Body of pancreas (tissue), 4 donors: ENCODE results near the gene NAA11.

Experiments used
- POLR2A ChIP-seq, 3 donors: fragments of 450-650 bp; IDR thresholded peaks; one replicate each; pipeline ENCODE4 v1.6.1; 2016; ENCODE audit warnings: antibody characterized with exemption in 3 of 3, mild to moderate bottlenecking in 2 of 3
- TF ChIP-seq, protein P1 (sequence below), 7 experiments: fragments of 450-650 bp in 4 of 7; fragments of 200-600 bp in 3 of 7; sonication (generic) in 3 of 7; IDR thresholded peaks; one replicate each; pipeline ENCODE4 v1.5.1; 2016 to 2019; ENCODE audit warnings: antibody characterized with exemption in 7 of 7

GRCh38 chr4:79300280-79300679 lies 25.6 kb downstream of the NAA11 start:
- TF ChIP-seq, protein P1, sequence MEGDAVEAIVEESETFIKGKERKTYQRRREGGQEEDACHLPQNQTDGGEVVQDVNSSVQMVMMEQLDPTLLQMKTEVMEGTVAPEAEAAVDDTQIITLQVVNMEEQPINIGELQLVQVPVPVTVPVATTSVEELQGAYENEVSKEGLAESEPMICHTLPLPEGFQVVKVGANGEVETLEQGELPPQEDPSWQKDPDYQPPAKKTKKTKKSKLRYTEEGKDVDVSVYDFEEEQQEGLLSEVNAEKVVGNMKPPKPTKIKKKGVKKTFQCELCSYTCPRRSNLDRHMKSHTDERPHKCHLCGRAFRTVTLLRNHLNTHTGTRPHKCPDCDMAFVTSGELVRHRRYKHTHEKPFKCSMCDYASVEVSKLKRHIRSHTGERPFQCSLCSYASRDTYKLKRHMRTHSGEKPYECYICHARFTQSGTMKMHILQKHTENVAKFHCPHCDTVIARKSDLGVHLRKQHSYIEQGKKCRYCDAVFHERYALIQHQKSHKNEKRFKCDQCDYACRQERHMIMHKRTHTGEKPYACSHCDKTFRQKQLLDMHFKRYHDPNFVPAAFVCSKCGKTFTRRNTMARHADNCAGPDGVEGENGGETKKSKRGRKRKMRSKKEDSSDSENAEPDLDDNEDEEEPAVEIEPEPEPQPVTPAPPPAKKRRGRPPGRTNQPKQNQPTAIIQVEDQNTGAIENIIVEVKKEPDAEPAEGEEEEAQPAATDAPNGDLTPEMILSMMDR (IDR thresholded peaks at IDR 0.05), result no peak
- TF ChIP-seq POLR2A (IDR thresholded peaks at IDR 0.05), result no peak
